Ishikawa (cell line): ENCODE data around the gene KLK10.

Experiments used
- CEBPB ChIP-seq: IDR thresholded peaks from 2 replicates; pipeline ENCODE4 v1.6.1; 2012
- CREB1 ChIP-seq: IDR thresholded peaks from 2 replicates; pipeline ENCODE4 v1.6.1; 2012; ENCODE audit warnings: low read depth
- EGR1 ChIP-seq: IDR thresholded peaks from 2 replicates; pipeline ENCODE4 v1.6.1; 2012
- EP300 ChIP-seq: IDR thresholded peaks from 2 replicates; pipeline ENCODE4 v1.6.1; 2012; ENCODE audit warnings: borderline replicate concordance
- FOXM1 ChIP-seq: IDR thresholded peaks from 2 replicates; pipeline ENCODE4 v1.6.1; 2012; ENCODE audit warnings: low read depth, borderline replicate concordance
- MAX ChIP-seq: IDR thresholded peaks from 2 replicates; pipeline ENCODE4 v1.6.1; 2012
- NFIC ChIP-seq: IDR thresholded peaks from 2 replicates; pipeline ENCODE4 v1.6.1; 2012
- RAD21 ChIP-seq: IDR thresholded peaks from 2 replicates; pipeline ENCODE4 v1.6.1; 2012; ENCODE audit warnings: low read depth
- REST ChIP-seq: IDR thresholded peaks from 2 replicates; pipeline ENCODE4 v1.6.1; 2012; ENCODE audit warnings: low read depth, mild to moderate bottlenecking
- TAF1 ChIP-seq: IDR thresholded peaks from 2 replicates; pipeline ENCODE4 v1.6.1; 2012; ENCODE audit warnings: low read depth, mild to moderate bottlenecking
- TCF12 ChIP-seq: IDR thresholded peaks from 2 replicates; pipeline ENCODE4 v1.6.1; 2012; ENCODE audit warnings: low read depth
- TEAD4 ChIP-seq: IDR thresholded peaks from 2 replicates; pipeline ENCODE4 v1.6.1; 2012
- USF1 ChIP-seq: IDR thresholded peaks from 2 replicates; pipeline ENCODE4 v1.6.1; 2012
- YY1 ChIP-seq: IDR thresholded peaks from 2 replicates; pipeline ENCODE4 v1.6.1; 2012; ENCODE audit warnings: low read depth
- ZBTB7A ChIP-seq: IDR thresholded peaks from 2 replicates; pipeline ENCODE4 v1.6.1; 2012; ENCODE audit warnings: low read depth

The KLK10 gene

GRCh38 chr19:51034704-51035103 lies 15.2 kb upstream of the KLK10 start, which contains the start of gene KLK12:
Gene KLK12, minus strand, starts transcription at chr19:51035002. Its CDS starts 381 bp downstream, at chr19:51034621.
- TF ChIP-seq FOXM1, result no peak
- TF ChIP-seq RAD21, result no peak
- TF ChIP-seq ZBTB7A, result no peak
- no peak for TF ChIP-seq YY1
- TF ChIP-seq NFIC, result no peak
- TF ChIP-seq EP300, result no peak
- no peak for TF ChIP-seq TCF12
- no peak for TF ChIP-seq TAF1

GRCh38 chr19:51031880-51032225 lies 12.3 kb upstream of the KLK10 start:
- TF ChIP-seq RAD21 (no peak), CEBPB (no peak), YY1 (no peak), NFIC (no peak), TEAD4 (no peak), TAF1 (no peak), ZBTB7A (no peak), REST (no peak), USF1 (no peak), EP300 (no peak), EGR1 (no peak), CREB1 (no peak)

GRCh38 chr19:51031220-51031879 lies 11.8 kb upstream of the KLK10 start:
- no peak for TF ChIP-seq TAF1
- no peak for TF ChIP-seq CEBPB
- no peak for TF ChIP-seq NFIC
- no peak for TF ChIP-seq USF1
- TF ChIP-seq FOXM1, result no peak
- TF ChIP-seq TEAD4, result no peak

- no peak for TF ChIP-seq TCF12
- TF ChIP-seq REST, result no peak
- no peak for TF ChIP-seq RAD21
- no peak for TF ChIP-seq ZBTB7A
- TF ChIP-seq CREB1, result no peak
- TF ChIP-seq TEAD4, result no peak
- TF ChIP-seq EP300, result no peak
- TF ChIP-seq USF1, result no peak
- no peak for TF ChIP-seq MAX
- no peak for TF ChIP-seq EGR1
Observed at GRCh38 chr19:51030631-51031030, 11.1 kb upstream of the KLK10 start.

GRCh38 chr19:51029718-51030117 lies 10.2 kb upstream of the KLK10 start:
- TF ChIP-seq EGR1, result no peak

- TF ChIP-seq EP300 (no peak), TAF1 (no peak), EGR1 (no peak), RAD21 (no peak), FOXM1 (no peak)
Observed at GRCh38 chr19:51027873-51028272, 8.4 kb upstream of the KLK10 start.
